ENCODE data around the gene PRL.

The PRL gene

GRCh38 chr6:22296936-22297335 is at the start of gene PRL:
Gene PRL, minus strand, starts transcription at chr6:22297036. Its CDS starts 54 bp downstream, at chr6:22296982.
- no peak for DNase-seq (ENCODE audit: low read depth in 3 of 3, low spot score in 1 of 3)

- no peak for DNase-seq (ENCODE audit: low read depth in 3 of 3, low spot score in 1 of 3)
These were observed 47.0 kb upstream of the PRL start for GRCh38 chr6:22343864-22344263.

GRCh38 chr6:22334778-22335177 is 37.9 kb upstream of the PRL start:
- no peak for DNase-seq (ENCODE audit: low read depth in 3 of 3, low spot score in 1 of 3)

GRCh38 chr6:22333802-22334201 is 37.0 kb upstream of the PRL start:
- no peak for DNase-seq (ENCODE audit: low read depth in 3 of 3, low spot score in 1 of 3)

- no peak for DNase-seq (ENCODE audit: low read depth in 3 of 3, low spot score in 1 of 3)
These were observed 35.9 kb upstream of the PRL start for GRCh38 chr6:22332711-22333110.

- DNase-seq (ENCODE audit: low read depth in 3 of 3, low spot score in 1 of 3) = no peak
These were observed 35.4 kb upstream of the PRL start for GRCh38 chr6:22332216-22332615.

- DNase-seq (ENCODE audit: low read depth in 3 of 3, low spot score in 1 of 3) = no peak
These were observed 34.1 kb upstream of the PRL start for GRCh38 chr6:22330941-22331340.

GRCh38 chr6:22328474-22328873 is 31.6 kb upstream of the PRL start:
- DNase-seq (ENCODE audit: low read depth in 3 of 3, low spot score in 1 of 3) = no peak

- DNase-seq (ENCODE audit: low read depth in 3 of 3, low spot score in 1 of 3) = no peak
These were observed 31.0 kb upstream of the PRL start for GRCh38 chr6:22327881-22328280.

GRCh38 chr6:22326500-22326899 is 29.7 kb upstream of the PRL start:
- DNase-seq (ENCODE audit: low read depth in 3 of 3, low spot score in 1 of 3) = no peak

- DNase-seq (ENCODE audit: low read depth in 3 of 3, low spot score in 1 of 3) = no peak
These were observed 28.6 kb upstream of the PRL start for GRCh38 chr6:22325481-22325880.

- DNase-seq (ENCODE audit: low read depth in 3 of 3, low spot score in 1 of 3) = no peak
These were observed 27.0 kb upstream of the PRL start for GRCh38 chr6:22323848-22324247.

GRCh38 chr6:22322103-22323030 is 25.5 kb upstream of the PRL start:
- no peak for DNase-seq (ENCODE audit: low read depth in 3 of 3, low spot score in 1 of 3)

- no peak for DNase-seq (ENCODE audit: low read depth in 3 of 3, low spot score in 1 of 3)
These were observed 23.9 kb upstream of the PRL start for GRCh38 chr6:22320750-22321149.

- no peak for DNase-seq (ENCODE audit: low read depth in 3 of 3, low spot score in 1 of 3)
These were observed 21.6 kb upstream of the PRL start for GRCh38 chr6:22318404-22318803.

GRCh38 chr6:22313796-22314195 is 17.0 kb upstream of the PRL start:
- DNase-seq (ENCODE audit: low read depth in 3 of 3, low spot score in 1 of 3) = no peak

- DNase-seq (ENCODE audit: low read depth in 3 of 3, low spot score in 1 of 3) = no peak
These were observed 12.1 kb upstream of the PRL start for GRCh38 chr6:22308939-22309338.

GRCh38 chr6:22306741-22307466 is 10.1 kb upstream of the PRL start:
- DNase-seq (ENCODE audit: low read depth in 3 of 3, low spot score in 1 of 3) = no peak

- no peak for DNase-seq (ENCODE audit: low read depth in 3 of 3, low spot score in 1 of 3)
These were observed 6.0 kb upstream of the PRL start for GRCh38 chr6:22302838-22303237.

- DNase-seq (ENCODE audit: low read depth in 3 of 3, low spot score in 1 of 3) = no peak
These were observed 3.6 kb upstream of the PRL start for GRCh38 chr6:22300273-22300998.

GRCh38 chr6:22298475-22298890 is 1.6 kb upstream of the PRL start:
- DNase-seq (ENCODE audit: low read depth in 3 of 3, low spot score in 1 of 3) = no peak

- DNase-seq (ENCODE audit: low read depth in 3 of 3, low spot score in 1 of 3) = no peak
These were observed 769 bp downstream of the PRL start for GRCh38 chr6:22296067-22296466.

Data from stimulated activated CD4-positive, alpha-beta T cell treated with anti-CD3 and anti-CD28 coated beads, TNF-alpha, amount 100 ng/mL, for 1 hour (primary cell).